Astrocyte (in vitro differentiated cells and primary cell): Measurements from ENCODE around the gene MDN1. TPM values are rescaled to one million over a fixed set of nuclear protein-coding genes. Genes with fewer than 3 reads are reported as not detected.

Experiments used
- DNase-seq: peaks from one replicate; pipeline ENCODE4 v3.0.0-alpha.2; 2010; ENCODE audit warnings: low read depth
- FAIRE-seq: peaks from 2 replicates; lab custom pipeline; 2011; peaks lifted over from hg19 to GRCh38; lab: Jason Lieb, UNC
- H2AFZ ChIP-seq: 2 replicates; pipeline ENCODE4 v1.6.0; 2012; ENCODE audit warnings: low read depth, low read length, inconsistent platforms
- H3K27ac ChIP-seq: 2 replicates; pipeline ENCODE4 v1.5.1; 2011; ENCODE audit warnings: low read depth, low read length, inconsistent platforms
- H3K27me3 ChIP-seq: 2 replicates; pipeline ENCODE4 v1.6.0; 2011; ENCODE audit warnings: low read length, inconsistent platforms; ENCODE audit not compliant: insufficient read depth
- H3K36me3 ChIP-seq: 2 replicates; pipeline ENCODE4 v1.5.1; 2011; ENCODE audit warnings: low read length, inconsistent platforms; ENCODE audit not compliant: insufficient read depth
- H3K4me1 ChIP-seq: 2 replicates; pipeline ENCODE4 v1.5.1; 2011; ENCODE audit warnings: low read length, inconsistent platforms; ENCODE audit not compliant: insufficient read depth
- H3K4me2 ChIP-seq: 2 replicates; pipeline ENCODE4 v1.6.0; 2012; ENCODE audit warnings: low read length, inconsistent platforms
- H3K4me3 ChIP-seq: 2 replicates; pipeline ENCODE4 v1.5.1; 2011; ENCODE audit warnings: low read depth, mild to moderate bottlenecking, low read length, inconsistent platforms; ENCODE audit not compliant: insufficient read depth
- H3K79me2 ChIP-seq: 2 replicates; pipeline ENCODE4 v1.6.0; 2012; ENCODE audit warnings: mild to moderate bottlenecking, low read length, inconsistent platforms; ENCODE audit not compliant: insufficient read depth
- H3K9ac ChIP-seq: 2 replicates; pipeline ENCODE4 v1.6.0; 2012; ENCODE audit warnings: mild to moderate bottlenecking, low read length, inconsistent platforms
- H3K9me3 ChIP-seq: 2 replicates; pipeline ENCODE4 v1.5.1; 2012; ENCODE audit warnings: low read depth, mild to moderate bottlenecking, low read length, inconsistent platforms; ENCODE audit not compliant: insufficient read depth
- H4K20me1 ChIP-seq: 2 replicates; pipeline ENCODE4 v1.6.0; 2012; ENCODE audit warnings: low read length, inconsistent platforms; ENCODE audit not compliant: insufficient read depth
- H3K27ac Mint-ChIP-seq: one replicate; pipeline ENCODE4 v1.8.0; 2021; ENCODE audit warnings: mild to moderate bottlenecking, mixed read lengths; ENCODE audit not compliant: unreplicated experiment
- H3K27me3 Mint-ChIP-seq: one replicate; pipeline ENCODE4 v1.8.0; 2021; ENCODE audit warnings: low read depth, mixed read lengths; ENCODE audit not compliant: unreplicated experiment
- H3K36me3 Mint-ChIP-seq: one replicate; pipeline ENCODE4 v1.8.0; 2021; ENCODE audit warnings: low read depth, mixed read lengths; ENCODE audit not compliant: unreplicated experiment
- H3K4me1 Mint-ChIP-seq: one replicate; pipeline ENCODE4 v1.8.0; 2021; ENCODE audit warnings: low read depth, mixed read lengths; ENCODE audit not compliant: unreplicated experiment
- H3K4me3 Mint-ChIP-seq: one replicate; pipeline ENCODE4 v1.8.0; 2021; ENCODE audit warnings: mild to moderate bottlenecking, moderate library complexity, mixed read lengths; ENCODE audit not compliant: unreplicated experiment
- H3K9me3 Mint-ChIP-seq: one replicate; pipeline ENCODE4 v1.8.0; 2021; ENCODE audit warnings: mild to moderate bottlenecking, mixed read lengths; ENCODE audit not compliant: unreplicated experiment
- CTCF ChIP-seq: IDR thresholded peaks from 2 replicates; pipeline ENCODE4 v1.5.1; 2011; ENCODE audit warnings: low read depth, mild to moderate bottlenecking, inconsistent platforms, low read length, moderate library complexity; ENCODE audit not compliant: insufficient read depth
- EZH2 ChIP-seq: IDR thresholded peaks from 2 replicates; pipeline ENCODE4 v1.6.1; 2012; ENCODE audit warnings: mild to moderate bottlenecking, low read length, inconsistent platforms; ENCODE audit not compliant: insufficient read depth
- total RNA-seq: library from RNA; stranded (reverse); gene quantifications from 2 replicates; pipeline ENCODE4 v1.2.1, GENCODE V29; 2021

Gene MDN1
- total RNA-seq, 1 donor from 2014 or later = 35.7 TPM

DNA sequence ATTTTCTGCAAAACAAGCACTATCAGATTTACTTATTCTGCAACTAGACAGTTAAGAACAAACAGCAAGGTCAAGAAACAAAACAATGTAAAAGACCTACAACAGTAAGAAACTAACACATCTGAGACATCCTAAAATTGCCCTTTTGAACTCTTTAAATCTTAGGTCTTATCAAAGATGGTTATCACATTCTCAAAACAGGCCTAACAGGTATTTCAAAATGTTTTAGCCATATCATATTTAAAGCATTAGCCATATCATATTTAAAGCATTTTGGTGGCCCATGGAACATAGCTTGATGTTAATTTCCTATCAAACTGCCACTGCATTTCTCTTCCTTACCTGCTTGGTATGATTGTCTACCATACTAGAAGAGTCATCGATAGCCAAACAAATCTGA lies 169.9 kb downstream of the MDN1 start:
- H3K27me3 ChIP-seq = no peaks in the 10 kb centered on the region
- H3K9me3 ChIP-seq = no peaks in the 10 kb centered on the region
- TF ChIP-seq EZH2 (no peak), CTCF (no peak)
- no peak overlapping the region for H3K4me3 ChIP-seq
- peaks cover 11% of the 10 kb centered on the region for H3K36me3 Mint-ChIP-seq
- H4K20me1 ChIP-seq = no peaks in the 10 kb centered on the region
- H3K27ac ChIP-seq = no peak overlapping the region
- no peaks in the 10 kb centered on the region for H3K4me1 ChIP-seq
- no peaks in the 10 kb centered on the region for H3K9me3 Mint-ChIP-seq
- peaks cover 38% of the 10 kb centered on the region for H3K36me3 ChIP-seq
- no peak overlapping the region for H3K4me2 ChIP-seq
- no peak overlapping the region for H2AFZ ChIP-seq
- H3K27me3 Mint-ChIP-seq = no peaks in the 10 kb centered on the region
- peak; percentile 56 for FAIRE-seq
- no peak overlapping the region for H3K4me3 Mint-ChIP-seq
- no peak for DNase-seq
- H3K27ac Mint-ChIP-seq = no peak overlapping the region
- no peaks in the 10 kb centered on the region for H3K4me1 Mint-ChIP-seq
- H3K9ac ChIP-seq = no peak overlapping the region
- H3K79me2 ChIP-seq = no peaks in the 10 kb centered on the region

- H3K9ac ChIP-seq = no peak overlapping the region
- FAIRE-seq = no peak
- Mint-ChIP-seq H3K4me1 (peaks cover 9% of the 10 kb centered on the region), H3K27ac (no peak overlapping the region), H3K4me3 (no peak overlapping the region), H3K9me3 (no peaks in the 10 kb centered on the region), H3K27me3 (no peaks in the 10 kb centered on the region), H3K36me3 (peaks cover 8% of the 10 kb centered on the region)
- H2AFZ ChIP-seq = no peak overlapping the region
- H3K9me3 ChIP-seq = no peaks in the 10 kb centered on the region
- H3K4me2 ChIP-seq = no peak overlapping the region
- no peak overlapping the region for H3K27ac ChIP-seq
- H3K4me1 ChIP-seq = peaks cover 8% of the 10 kb centered on the region
- H3K27me3 ChIP-seq = no peaks in the 10 kb centered on the region
- no peak for DNase-seq
- peaks cover 3% of the 10 kb centered on the region for H4K20me1 ChIP-seq
- H3K79me2 ChIP-seq = peaks cover 15% of the 10 kb centered on the region
- TF ChIP-seq CTCF = no peak
- no peak for TF ChIP-seq EZH2
- H3K4me3 ChIP-seq = no peak overlapping the region
- peaks cover 17% of the 10 kb centered on the region for H3K36me3 ChIP-seq
Measured at GRCh38 chr6:89644864-89645263, 174.7 kb downstream of the MDN1 start.

- peaks cover 8% of the 10 kb centered on the region for H3K36me3 Mint-ChIP-seq
- no peak overlapping the region for H3K4me3 Mint-ChIP-seq
- no peak overlapping the region for H3K9ac ChIP-seq
- FAIRE-seq = no peak
- H2AFZ ChIP-seq = no peak overlapping the region
- no peaks in the 10 kb centered on the region for H3K27me3 Mint-ChIP-seq
- peaks cover 9% of the 10 kb centered on the region for H3K4me1 Mint-ChIP-seq
- peaks cover 3% of the 10 kb centered on the region for H4K20me1 ChIP-seq
- H3K36me3 ChIP-seq = peaks cover 14% of the 10 kb centered on the region
- no peaks in the 10 kb centered on the region for H3K9me3 Mint-ChIP-seq
- DNase-seq = no peak
- H3K4me2 ChIP-seq = no peak overlapping the region
- H3K27me3 ChIP-seq = no peaks in the 10 kb centered on the region
- H3K9me3 ChIP-seq = no peaks in the 10 kb centered on the region
- H3K79me2 ChIP-seq = peaks cover 22% of the 10 kb centered on the region
- peaks cover 8% of the 10 kb centered on the region for H3K4me1 ChIP-seq
- no peak for TF ChIP-seq EZH2
- no peak overlapping the region for H3K27ac ChIP-seq
- H3K27ac Mint-ChIP-seq = no peak overlapping the region
- no peak overlapping the region for H3K4me3 ChIP-seq
Measured at GRCh38 chr6:89643406-89643805, 176.2 kb downstream of the MDN1 start.
